ENCODE measurements around the gene ADAMTS12. TPM values are rescaled to one million over a fixed set of nuclear protein-coding genes. Genes with fewer than 3 reads are reported as not detected.

Gene ADAMTS12
- polyA plus RNA-seq, 1 donor from 2014 or later, result not detected

- Mint-ChIP-seq H3K9me3 (peaks cover 0 to 11% (median 0%) of the 10 kb centered on the region in 3 donors), H3K27ac (no peak overlapping the region), H3K36me3 (no peaks in the 10 kb centered on the region), H3K4me3 (no peak overlapping the region), H3K27me3 (peaks cover 7% of the 10 kb centered on the region), H3K4me1 (no peaks in the 10 kb centered on the region)
Observed at GRCh38 chr5:33817301-33817700, 74.5 kb downstream of the ADAMTS12 start.

DNA sequence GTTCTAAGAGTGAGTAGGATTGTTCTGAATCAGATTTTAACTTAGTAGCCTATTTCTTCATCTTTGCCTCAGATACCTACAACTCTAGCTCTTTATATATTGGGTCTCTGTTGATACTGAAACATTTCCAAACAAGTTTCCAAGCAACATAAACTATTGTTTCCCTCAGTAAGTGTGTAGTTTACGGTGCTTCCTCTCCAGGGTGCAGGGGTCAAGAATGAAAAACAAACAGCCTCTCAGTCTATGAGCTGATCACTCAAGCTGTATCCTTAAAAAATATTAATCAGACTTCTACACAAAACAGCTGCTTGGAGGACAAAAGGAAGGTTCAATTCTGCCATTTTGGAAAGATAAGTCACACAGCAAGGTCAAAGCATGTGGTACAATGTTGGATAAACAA lies 75.0 kb downstream of the ADAMTS12 start:
- Mint-ChIP-seq H3K4me3 (no peak overlapping the region), H3K27ac (no peak overlapping the region)

GRCh38 chr5:33812746-33813145 lies 79.0 kb downstream of the ADAMTS12 start:
- Mint-ChIP-seq H3K4me1 (peaks cover 0 to 2% (median 0%) of the 10 kb centered on the region in 3 donors), H3K36me3 (no peaks in the 10 kb centered on the region), H3K9me3 (no peaks in the 10 kb centered on the region), H3K27me3 (peaks cover 4% of the 10 kb centered on the region), H3K27ac (no peak overlapping the region), H3K4me3 (no peak overlapping the region)

More for the DNA sequence above, 75.0 kb downstream of the ADAMTS12 start:
- Mint-ChIP-seq H3K9me3 (peaks cover 0 to 11% (median 0%) of the 10 kb centered on the region in 3 donors), H3K27me3 (peaks cover 5% of the 10 kb centered on the region), H3K36me3 (no peaks in the 10 kb centered on the region), H3K4me1 (no peaks in the 10 kb centered on the region)

GRCh38 chr5:33810491-33811120 lies 81.2 kb downstream of the ADAMTS12 start:
- H3K9me3 Mint-ChIP-seq, result no peaks in the 10 kb centered on the region
- H3K4me1 Mint-ChIP-seq, result peaks cover 0 to 2% (median 0%) of the 10 kb centered on the region in 3 donors
- H3K36me3 Mint-ChIP-seq, result no peaks in the 10 kb centered on the region
- no peak overlapping the region for H3K27ac Mint-ChIP-seq
- H3K4me3 Mint-ChIP-seq, result no peak overlapping the region
- H3K27me3 Mint-ChIP-seq, result peaks cover 2% of the 10 kb centered on the region

GRCh38 chr5:33809936-33810335 lies 81.9 kb downstream of the ADAMTS12 start:
- Mint-ChIP-seq H3K4me3 (no peak overlapping the region), H3K36me3 (no peaks in the 10 kb centered on the region), H3K9me3 (no peaks in the 10 kb centered on the region), H3K4me1 (peaks cover 0 to 2% (median 0%) of the 10 kb centered on the region in 3 donors), H3K27me3 (peaks cover 2% of the 10 kb centered on the region), H3K27ac (no peak overlapping the region)

- Mint-ChIP-seq H3K4me3 (no peak overlapping the region), H3K9me3 (no peaks in the 10 kb centered on the region), H3K27me3 (peaks cover 2% of the 10 kb centered on the region), H3K4me1 (peaks cover 0 to 2% (median 0%) of the 10 kb centered on the region in 3 donors), H3K36me3 (no peaks in the 10 kb centered on the region), H3K27ac (no peak overlapping the region)
Observed at GRCh38 chr5:33808699-33809098, 83.1 kb downstream of the ADAMTS12 start.

DNA sequence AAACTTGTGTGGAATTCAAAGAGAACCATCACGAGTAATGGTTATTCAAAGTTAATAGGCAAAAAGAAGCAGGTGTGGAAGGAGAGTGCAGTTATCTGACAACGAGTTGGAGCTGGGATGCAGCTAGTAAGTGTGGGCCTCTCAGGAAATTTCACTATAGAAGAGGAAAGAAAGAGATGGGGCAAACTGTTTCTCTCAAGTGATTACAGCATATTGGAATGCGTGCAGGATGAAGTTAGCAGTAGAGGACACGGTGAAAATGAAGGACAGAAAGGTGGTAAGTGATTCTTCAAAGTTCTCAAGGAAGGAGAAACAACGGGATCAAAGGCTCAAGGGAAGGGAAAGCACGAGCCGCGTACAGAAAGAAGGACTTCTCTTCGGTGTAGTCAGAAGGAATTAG lies 84.0 kb downstream of the ADAMTS12 start:
- Mint-ChIP-seq H3K27ac (no peak overlapping the region), H3K4me3 (no peak overlapping the region), H3K9me3 (no peaks in the 10 kb centered on the region), H3K27me3 (peaks cover 2% of the 10 kb centered on the region), H3K36me3 (no peaks in the 10 kb centered on the region), H3K4me1 (peaks cover 0 to 2% (median 0%) of the 10 kb centered on the region in 3 donors)

GRCh38 chr5:33806738-33807442 lies 84.9 kb downstream of the ADAMTS12 start:
- H3K27me3 Mint-ChIP-seq, result peaks cover 5% of the 10 kb centered on the region
- peaks cover 0 to 2% (median 0%) of the 10 kb centered on the region in 3 donors for H3K4me1 Mint-ChIP-seq
- no peak overlapping the region for H3K4me3 Mint-ChIP-seq
- no peaks in the 10 kb centered on the region for H3K36me3 Mint-ChIP-seq
- H3K27ac Mint-ChIP-seq, result no peak overlapping the region
- H3K9me3 Mint-ChIP-seq, result no peaks in the 10 kb centered on the region

DNA sequence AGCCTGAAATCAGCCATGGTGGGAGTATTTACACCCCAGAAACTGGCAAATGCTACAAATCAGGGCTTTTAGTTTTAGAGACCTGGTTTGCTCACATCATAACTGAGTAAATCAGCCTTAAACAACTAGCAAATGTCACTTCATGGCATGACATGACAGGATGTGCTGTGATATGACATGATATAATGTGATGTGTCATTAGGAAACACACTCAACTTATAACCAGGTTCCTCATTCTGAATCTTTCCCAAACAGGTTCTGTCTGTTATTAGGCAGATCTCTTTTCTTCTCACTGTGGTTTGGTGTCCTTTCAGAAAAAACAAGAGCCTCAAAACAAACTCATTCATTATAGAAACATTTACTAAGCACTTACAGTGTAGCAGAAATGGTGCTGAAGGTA lies 90.5 kb downstream of the ADAMTS12 start:
- Mint-ChIP-seq H3K4me1 (no peaks in the 10 kb centered on the region), H3K27me3 (peaks cover 3% of the 10 kb centered on the region), H3K9me3 (no peaks in the 10 kb centered on the region), H3K4me3 (no peak overlapping the region), H3K36me3 (no peaks in the 10 kb centered on the region), H3K27ac (no peak overlapping the region)

- no peaks in the 10 kb centered on the region for H3K36me3 Mint-ChIP-seq
- peak overlapping the region in 1 of 3 donors; percentile 73 for H3K27ac Mint-ChIP-seq
- no peaks in the 10 kb centered on the region for H3K4me1 Mint-ChIP-seq
- no peaks in the 10 kb centered on the region for H3K9me3 Mint-ChIP-seq
- peaks cover 3% of the 10 kb centered on the region for H3K27me3 Mint-ChIP-seq
- no peak overlapping the region for H3K4me3 Mint-ChIP-seq
Observed at GRCh38 chr5:33800241-33800950, 91.4 kb downstream of the ADAMTS12 start.

DNA sequence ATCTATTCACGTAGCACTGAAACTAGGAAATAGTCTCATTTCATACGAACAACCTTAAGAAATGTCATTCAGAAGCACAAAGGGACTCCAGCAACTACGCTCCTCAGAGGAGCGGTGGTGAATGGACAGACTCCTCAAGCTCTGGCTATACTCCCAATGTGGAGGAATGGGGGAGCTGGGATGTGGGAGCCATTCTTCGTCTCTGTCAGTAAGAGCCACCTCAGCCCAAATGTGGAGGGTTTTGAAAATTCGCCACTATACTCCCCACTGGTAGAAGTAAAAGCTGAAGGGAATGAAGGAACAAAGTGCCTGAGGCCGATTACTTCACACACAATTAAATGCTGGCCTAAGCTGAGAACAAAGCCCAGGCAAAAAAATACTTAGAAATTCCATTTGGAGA lies 96.3 kb downstream of the ADAMTS12 start:
- no peak overlapping the region for H3K4me3 Mint-ChIP-seq
- no peaks in the 10 kb centered on the region for H3K9me3 Mint-ChIP-seq
- H3K36me3 Mint-ChIP-seq, result no peaks in the 10 kb centered on the region
- no peaks in the 10 kb centered on the region for H3K27me3 Mint-ChIP-seq
- H3K27ac Mint-ChIP-seq, result no peak overlapping the region
- no peaks in the 10 kb centered on the region for H3K4me1 Mint-ChIP-seq

DNA sequence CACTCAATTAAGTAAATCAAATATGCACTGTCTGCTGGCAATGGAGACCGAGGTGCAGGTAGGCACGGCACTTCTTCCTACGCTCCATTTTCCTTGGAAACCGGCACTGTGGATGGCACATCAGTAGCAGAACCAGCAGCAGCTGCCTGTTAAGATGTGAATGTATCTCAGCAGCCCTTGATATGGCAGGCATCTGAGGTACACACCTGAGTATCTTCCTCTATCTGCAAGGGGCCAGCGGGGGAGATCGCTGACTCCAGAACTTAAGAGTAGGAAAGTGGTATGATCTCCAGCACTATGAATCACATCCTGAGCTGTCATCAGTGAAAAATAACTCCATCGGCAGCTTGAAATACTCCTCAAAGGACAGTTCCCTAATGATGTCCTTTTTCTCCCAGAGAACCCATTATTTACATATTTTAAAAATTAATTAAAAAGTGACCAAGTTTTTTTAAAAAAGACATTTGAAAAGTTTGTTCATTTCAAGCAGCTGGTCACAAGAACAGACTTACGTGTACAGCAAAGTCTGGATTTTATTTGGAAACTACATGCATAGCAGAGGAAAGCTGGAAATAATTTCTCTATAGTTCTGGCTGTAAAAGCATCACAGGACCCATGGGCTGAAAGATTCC lies 97.1 kb downstream of the ADAMTS12 start:
- Mint-ChIP-seq H3K27me3 (no peaks in the 10 kb centered on the region), H3K4me1 (no peaks in the 10 kb centered on the region), H3K36me3 (no peaks in the 10 kb centered on the region), H3K27ac (no peak overlapping the region), H3K4me3 (no peak overlapping the region), H3K9me3 (no peaks in the 10 kb centered on the region)

DNA sequence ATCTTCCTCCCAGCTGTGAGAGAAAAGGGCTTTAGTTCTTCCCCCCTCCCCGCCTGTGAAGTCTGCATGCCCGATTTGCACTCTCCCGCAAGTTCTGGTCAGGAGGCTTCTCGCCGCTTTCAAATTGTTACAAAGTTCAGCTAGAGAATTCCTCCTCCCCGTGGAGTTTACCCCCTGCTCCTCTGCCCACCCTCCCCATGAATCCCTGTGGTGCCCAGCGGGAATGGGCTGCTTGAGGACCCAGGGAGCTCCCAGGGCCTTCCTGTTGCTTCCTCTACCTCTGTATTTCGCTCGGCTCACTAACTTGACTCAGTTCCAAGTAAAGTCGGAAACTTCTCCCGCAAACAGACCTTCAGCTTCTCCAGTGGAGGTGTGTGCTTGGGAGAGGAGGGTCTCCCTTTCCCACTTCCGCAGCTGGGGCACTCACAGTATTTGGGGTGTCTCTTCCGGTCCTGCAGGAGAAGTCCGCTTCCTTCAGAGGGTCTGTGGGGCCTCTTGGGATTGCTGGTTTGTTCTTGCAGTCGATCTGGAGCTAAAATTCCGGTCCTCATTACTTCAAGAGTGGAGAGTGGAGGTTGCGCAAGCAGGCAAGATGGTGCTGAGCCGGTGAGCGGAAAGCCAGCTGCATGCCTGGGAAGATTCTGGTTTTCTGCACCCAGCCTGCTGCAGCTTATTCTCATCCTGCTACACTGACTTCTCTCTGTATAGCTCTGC lies 97.8 kb downstream of the ADAMTS12 start:
- no peak overlapping the region for H3K4me3 Mint-ChIP-seq
- no peaks in the 10 kb centered on the region for H3K4me1 Mint-ChIP-seq
- H3K27me3 Mint-ChIP-seq, result no peaks in the 10 kb centered on the region
- H3K27ac Mint-ChIP-seq, result no peak overlapping the region
- H3K36me3 Mint-ChIP-seq, result no peaks in the 10 kb centered on the region
- no peaks in the 10 kb centered on the region for H3K9me3 Mint-ChIP-seq

GRCh38 chr5:33793276-33793675 lies 98.5 kb downstream of the ADAMTS12 start:
- H3K27ac Mint-ChIP-seq, result no peak overlapping the region
- no peaks in the 10 kb centered on the region for H3K36me3 Mint-ChIP-seq
- H3K4me1 Mint-ChIP-seq, result no peaks in the 10 kb centered on the region
- H3K9me3 Mint-ChIP-seq, result no peaks in the 10 kb centered on the region
- H3K4me3 Mint-ChIP-seq, result no peak overlapping the region
- no peaks in the 10 kb centered on the region for H3K27me3 Mint-ChIP-seq

DNA sequence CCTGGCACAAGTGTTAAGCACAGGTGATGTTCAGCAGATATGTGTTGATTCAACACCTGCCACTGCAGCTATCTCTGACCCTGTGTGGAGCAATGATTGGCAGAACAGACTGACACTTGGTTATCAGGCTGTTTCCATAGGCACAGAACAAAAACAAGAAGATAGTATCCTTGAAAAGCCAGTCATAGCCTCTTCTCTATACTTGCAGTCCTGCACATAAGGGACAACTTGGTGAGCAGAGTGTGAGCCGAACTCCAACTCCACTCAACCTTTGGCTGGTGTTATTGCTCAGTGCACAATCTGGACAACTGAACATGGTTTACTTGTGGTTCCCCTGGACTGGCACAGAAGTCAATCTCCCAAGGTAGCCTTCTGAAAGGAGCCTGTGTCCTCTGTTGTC lies 99.2 kb downstream of the ADAMTS12 start:
- Mint-ChIP-seq H3K27me3 (no peaks in the 10 kb centered on the region), H3K27ac (no peak overlapping the region)

More for the DNA sequence above, 99.2 kb downstream of the ADAMTS12 start:
- no peak overlapping the region for H3K4me3 Mint-ChIP-seq
- H3K4me1 Mint-ChIP-seq, result no peaks in the 10 kb centered on the region
- no peaks in the 10 kb centered on the region for H3K36me3 Mint-ChIP-seq
- no peaks in the 10 kb centered on the region for H3K9me3 Mint-ChIP-seq
